Anterior cingulate cortex (tissue), 58 donors: ENCODE results near the gene TBATA.
A peak's percentile ranks its signal among the peaks of the same experiment; 100 is the strongest.

Experiments
- DNase-seq, 58 donors: peaks; one replicate each; lab custom pipeline; 2025; lab: John Stamatoyannopoulos, UW

Gene TBATA, protein sequence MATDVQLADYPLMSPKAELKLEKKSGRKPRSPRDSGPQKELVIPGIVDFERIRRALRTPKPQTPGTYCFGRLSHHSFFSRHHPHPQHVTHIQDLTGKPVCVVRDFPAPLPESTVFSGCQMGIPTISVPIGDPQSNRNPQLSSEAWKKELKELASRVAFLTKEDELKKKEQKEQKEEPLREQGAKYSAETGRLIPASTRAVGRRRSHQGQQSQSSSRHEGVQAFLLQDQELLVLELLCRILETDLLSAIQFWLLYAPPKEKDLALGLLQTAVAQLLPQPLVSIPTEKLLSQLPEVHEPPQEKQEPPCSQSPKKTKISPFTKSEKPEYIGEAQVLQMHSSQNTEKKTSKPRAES

DNA sequence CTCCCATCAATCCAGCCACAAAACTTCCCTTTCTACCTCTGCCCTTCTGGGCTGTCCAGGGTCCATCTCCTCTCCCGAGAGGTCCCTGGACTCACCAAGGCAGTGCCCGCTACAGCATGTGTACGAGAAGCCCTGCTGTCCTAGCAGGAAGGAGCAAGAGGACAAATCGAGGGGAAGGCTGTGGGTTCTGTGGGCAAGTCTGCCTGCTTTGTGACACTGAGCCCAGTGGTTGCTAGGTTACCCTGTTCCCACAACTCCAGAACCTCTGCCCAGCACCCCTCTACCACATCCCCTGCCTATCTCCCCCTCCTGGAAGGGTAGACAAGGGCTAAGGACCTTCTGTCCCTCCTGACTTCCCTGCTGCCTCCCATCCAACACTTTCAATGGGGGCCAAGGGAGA is at the start of gene TBATA:
TBATA (minus strand) TSS at position 188 of the 400 bp plus-strand sequence. CDS start 1,998 bp downstream, outside the sequence.
- DNase-seq = no peak

DNA sequence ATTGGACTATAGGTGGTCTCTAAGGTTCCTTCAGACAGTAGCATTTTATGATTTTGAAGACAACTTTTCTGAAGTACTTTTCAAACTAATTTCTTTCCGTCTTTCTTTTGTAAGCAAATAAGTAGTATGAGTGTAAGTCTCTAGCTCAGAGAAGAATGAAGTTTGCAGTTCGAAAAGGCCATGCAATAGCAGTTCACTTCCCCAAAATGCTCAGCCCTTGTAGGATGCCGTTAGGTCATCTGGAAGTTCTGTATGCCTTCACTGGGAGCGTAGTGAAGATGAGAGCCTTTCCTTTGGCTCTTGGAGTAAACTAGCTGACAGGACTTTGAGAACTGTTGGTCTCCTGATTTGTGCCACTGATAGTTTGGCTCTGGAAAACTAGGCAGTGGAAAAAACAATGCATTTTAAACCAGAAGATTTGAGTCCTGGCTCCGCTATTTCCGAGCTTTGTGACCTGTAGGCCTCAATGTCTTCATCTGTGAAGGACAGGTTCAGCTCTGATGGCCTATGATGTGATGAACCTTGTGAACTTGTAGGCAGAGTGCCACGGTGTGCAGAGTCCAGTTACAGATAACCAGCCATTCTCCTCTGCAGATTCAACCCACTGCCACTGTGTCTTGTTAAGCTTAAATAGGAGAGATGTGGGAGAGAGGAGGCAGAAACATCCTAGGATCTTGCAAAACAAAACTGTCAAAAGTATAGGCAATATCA is 49.4 kb upstream of the TBATA start:
- DNase-seq = no peak

DNA sequence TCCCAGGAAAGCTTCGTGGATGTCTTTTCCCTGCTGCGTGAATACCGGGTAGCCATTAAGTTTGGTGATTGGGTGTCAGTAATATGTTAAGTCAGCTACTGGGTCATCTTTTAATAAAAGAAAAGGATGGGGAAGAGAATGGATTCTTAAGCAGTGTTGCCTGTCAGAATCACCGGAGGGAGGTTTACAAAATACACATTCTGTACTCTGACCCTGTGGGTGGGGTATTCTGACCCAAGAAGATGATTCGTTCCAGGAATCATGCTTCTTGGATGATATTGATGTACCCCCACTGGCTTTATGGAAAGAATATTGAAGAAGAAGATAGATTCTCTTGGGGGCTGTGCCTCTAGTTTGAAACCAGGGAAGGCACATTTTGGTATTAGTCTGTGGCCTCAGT is 48.8 kb upstream of the TBATA start:
- DNase-seq = no peak

DNA sequence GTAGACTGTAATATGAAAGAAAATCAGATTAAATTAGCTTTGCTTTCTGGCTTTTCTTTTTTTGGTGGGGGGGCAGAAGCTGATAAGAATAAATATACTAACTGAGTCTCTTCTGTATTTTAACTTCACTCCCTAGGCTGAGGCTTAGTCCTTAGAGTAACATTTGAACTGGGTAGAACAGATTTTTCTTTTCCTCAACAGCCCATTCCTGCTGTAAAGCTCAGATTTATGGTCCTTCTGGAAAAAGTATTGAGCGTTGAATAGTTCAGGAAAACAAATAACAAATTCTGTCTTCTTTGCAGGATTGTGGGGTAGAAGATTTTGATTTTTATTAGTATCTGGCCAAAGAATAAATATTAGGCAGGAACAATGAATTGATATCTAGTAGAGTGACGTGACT is 48.4 kb upstream of the TBATA start:
- DNase-seq = no peak

DNA sequence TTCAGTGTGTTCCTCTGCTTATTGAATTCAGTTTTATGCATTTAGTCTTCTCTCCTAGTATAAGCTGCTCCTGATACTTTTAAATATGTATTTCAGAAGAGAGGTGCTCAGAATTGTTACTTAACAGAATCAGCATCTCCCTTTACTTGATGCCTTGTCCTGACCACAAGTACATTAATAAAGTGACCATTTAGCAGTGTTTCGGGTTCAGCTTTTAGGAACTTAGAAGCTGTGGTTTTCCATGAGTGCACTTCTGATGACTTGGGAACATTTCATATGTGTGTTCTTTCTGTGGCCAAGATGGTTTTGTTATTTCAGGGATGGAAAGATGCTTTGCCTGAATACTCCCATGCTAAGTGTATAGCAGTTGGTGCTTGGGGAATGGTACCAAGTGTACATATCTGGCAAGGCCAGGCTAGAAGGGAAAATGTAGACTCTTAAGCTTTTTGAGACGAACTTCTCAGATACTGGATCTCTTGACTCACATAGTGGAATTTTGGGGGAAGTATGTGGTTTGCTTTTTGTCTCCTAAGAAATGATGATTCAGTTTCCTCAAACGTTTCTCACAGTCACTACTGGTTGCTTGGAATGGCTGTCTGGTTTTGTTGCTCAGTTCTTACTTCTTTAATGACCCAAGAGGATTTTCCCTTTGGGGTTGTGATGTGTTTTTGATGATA is 47.8 kb upstream of the TBATA start:
- no peak for DNase-seq

DNA sequence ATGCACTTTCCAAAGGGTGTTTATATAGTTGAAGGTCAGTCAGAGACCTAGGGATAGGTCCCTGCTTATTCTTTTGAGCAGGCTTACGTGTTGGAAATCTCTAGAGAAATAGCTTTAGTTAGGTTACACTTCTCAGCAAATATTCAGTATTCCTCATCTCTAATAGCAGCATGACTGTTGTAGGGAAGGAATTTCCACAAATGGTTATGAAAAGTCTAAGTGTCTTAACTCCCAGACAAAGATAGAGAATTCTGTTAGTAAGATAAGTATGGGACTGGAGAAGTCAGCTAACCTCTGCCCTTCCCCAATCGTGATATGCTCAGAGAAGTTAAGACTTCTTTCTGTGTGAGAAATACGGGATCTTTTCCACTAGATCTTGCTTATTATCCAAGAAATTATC is 47.0 kb upstream of the TBATA start:
- no peak for DNase-seq

DNA sequence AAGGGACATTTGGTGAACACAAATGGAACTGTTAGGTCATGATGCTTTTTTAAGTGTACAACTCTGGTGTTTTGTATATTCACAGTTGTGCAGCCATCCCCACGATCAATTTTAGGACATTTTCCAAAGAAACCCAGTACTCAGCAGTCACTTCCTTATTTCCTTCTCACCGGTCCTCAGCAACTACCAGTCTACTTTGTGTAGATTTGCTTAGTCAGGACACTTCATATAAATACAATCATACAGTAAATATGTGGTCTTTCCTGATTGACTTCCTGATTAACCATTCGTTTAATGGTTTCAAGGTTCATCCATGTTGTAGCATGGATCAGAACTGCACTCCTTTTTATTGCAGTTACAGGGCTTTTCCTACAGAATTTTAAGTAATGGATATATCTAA is 45.0 kb upstream of the TBATA start:
- no peak for DNase-seq

DNA sequence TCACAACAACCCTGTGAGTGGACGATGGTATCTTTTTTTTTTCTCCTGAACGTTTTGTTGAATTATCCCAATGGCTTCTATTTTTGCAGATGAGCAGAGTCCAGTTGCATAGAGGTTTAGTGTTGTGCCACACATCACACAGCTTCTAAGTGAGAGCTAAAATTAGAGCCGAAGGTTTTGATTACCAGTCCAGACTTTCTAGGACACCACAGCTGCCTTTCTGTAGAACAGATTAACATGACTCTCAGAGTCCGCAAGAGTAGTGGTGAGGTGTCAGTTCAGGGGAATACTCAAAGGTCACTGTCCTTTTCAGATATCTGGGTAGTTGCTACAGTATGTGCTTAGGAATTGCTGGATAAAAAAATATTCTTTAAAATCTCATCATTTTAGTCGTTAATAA is 44.4 kb upstream of the TBATA start:
- DNase-seq = no peak

DNA sequence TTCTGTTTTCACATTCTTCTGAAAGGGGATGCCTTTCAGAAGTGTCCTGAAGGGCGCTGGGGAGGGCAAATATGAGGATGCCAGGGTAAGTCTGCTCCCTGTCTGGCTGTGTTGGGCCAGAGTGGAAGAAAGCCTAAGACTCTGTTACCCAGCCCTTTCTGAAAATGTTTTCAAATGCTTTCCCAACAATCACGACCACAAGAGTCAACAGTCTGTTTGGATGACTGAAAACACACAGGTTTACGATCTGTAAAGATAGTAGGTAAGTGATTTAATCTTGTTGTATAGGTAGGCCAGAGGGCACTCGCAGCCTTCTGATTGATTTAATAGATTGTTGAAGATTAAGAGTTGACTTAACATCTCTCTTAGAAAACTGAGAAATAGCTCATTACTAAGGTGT is 43.7 kb upstream of the TBATA start:
- DNase-seq = no peak

DNA sequence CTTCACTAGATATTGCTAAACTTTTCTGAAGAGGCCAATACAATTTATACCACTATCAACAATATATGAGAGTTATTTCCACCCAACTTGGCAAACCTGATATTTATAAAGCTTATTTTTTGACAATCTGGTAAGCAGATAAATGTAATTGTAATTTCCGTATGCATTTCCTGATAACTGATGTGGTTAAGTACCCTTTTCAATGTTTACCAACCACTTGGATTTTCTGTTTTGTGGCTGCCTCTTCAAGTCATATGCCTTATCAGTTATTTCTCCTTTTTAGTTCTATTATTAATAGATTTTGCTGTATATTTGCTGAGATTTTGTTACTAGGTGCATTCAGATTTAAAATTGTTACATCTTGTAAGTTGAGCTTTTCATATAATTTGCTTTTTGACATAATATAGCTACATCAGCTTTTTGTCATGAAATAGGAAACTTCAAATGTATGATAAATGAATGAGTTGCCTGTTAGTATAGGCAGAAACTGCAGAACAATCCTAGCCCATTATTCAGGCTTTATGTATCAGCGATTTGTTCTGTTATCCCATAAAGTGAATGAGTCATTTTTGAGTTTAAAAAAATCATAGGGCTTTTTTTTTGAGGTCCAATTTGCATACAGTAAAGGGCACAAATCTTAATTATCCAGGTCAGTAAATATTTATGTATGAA is 42.0 kb upstream of the TBATA start:
- no peak for DNase-seq

DNA sequence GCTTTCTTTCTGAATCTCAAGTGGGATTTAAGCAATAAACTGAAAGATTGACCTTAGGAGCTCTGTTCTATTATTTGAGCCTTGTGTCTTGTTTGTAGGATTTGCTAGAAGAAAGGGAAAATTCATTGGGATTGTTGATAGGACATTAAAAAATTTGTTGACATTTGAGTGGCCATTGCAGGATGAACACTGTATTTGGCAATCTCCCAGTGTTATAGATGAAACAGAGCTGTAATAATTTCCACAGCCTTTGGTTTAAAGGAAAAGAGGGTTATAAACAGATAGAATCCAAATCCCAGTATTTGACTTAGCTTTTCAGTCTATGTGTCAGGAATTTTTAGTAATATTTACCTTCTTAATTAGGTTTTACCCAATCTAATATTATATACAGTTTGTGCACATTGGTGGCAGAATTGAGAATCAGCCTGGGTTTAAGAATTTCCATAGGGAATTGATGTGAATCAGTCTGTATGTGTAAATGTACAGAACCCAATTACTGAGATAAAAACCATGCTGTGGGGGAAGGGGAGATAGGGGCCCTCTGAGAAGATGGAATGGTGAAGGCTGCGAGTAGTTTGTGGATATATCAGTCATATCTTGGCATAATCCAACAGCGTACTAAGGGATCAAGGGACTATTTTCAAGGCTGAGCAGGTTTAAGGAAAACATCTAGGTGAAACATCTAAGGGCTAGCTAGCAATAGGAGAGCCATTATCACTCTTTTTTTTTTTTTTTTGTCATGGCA is 37.1 kb upstream of the TBATA start:
- no peak for DNase-seq

DNA sequence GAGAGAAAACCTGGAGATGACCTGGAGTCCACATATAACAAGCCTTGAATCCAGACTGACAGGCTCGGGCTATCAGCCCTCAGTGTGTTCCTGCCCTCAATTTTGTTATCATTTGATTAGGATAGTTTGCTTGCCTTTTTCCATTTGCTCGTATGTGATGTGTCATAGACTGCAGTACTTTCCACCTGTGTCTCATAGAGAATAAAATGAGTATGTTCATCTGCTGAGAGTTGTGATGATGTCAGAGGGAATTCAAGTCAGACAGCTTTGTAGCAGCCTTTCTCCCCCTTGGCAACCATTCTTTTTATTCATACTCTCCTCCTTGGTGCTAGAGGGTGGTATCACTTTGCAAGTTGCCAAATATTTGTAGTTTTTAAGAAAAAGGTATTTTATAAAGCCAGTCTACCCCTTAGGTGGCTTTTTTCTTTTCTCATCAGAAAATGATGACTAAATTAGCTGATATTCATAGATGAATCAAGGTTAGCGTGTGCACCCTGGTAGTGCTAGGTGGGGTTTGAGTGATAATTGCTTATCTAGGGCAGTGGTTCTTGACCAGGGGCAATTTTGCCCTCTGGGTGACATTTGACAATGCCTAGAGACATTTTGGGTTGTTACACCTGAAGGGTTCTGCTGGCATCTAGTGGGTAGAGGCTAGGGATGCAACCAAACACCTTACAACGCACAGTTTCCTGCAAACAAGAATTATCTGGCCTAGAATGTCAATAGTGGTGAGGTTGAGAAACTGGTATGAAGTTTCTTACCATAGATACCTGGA is 36.0 kb upstream of the TBATA start:
- DNase-seq = no peak

DNA sequence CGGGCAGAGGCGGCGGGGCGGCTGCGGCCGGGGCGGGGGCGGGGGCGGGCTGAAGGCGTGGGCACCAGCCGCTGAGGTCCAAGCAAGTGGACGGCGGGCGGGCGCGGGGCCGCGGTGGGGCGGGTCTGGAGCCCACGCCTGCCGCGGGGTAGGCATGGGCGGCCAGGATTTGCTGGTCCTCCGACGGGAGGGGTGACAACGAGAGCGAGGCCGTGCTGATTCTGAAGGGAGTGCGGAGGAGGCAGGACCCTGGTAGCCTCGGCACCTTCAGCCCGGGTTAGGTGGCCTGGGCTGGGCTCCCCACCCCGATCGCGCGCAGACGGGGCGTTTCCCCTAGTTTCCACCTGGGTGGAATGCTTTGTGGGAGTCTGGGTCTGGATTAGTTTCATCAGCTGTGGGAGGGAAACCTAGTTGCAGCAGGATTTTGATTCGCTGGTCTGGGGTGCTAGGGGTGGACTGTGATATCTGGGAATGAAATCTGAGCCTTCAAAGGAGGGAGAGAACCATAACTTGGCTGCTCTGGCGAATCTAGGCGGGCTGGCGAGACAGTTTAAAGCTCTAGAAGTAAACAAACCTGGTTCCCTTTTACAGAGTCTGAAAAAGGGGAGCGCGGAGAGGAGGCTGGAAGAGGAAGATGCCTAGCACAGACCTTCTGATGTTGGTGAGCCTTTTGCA is 31.2 kb upstream of the TBATA start:
- DNase-seq = peak in 50 of 58 donors; percentile 3 to 76 (median 56)

DNA sequence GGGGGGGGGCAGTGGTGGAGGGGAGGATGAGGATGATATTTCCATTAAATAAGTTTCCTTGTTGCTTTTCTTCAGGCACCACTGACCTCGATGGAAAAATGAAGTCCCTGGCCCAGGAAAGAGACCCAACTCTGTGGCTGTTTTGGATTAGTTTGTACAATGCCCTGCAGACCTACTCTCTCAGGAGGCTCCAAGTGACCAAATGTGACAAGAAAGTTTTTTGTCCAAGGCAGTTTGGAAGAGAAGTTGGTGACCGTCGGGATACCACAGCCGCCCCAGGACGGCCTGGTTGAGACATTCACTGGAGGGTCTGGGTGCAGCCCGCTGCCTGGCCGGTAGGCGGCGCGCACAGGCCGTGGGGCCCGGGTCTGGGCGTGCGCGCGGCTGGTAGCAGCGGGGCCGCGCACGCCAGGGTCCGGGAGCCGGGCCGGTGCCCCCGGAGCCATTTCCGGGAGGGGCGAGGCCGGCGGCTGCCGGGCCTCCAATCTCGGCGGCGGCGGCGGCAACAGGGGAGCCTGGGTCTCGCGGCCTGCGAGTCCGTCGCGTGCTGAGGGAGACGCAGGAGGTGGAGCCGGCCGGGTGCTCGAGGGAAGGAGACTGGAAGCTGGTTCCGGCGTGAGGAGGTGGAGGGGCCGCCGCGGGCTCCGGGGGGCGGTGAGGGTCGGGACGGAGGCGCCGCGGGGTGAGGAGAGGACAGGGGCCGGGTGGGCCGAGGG is 30.5 kb upstream of the TBATA start, which contains the start of gene SGPL1:
SGPL1 (plus strand) TSS at position 445 of the 716 bp plus-strand sequence. CDS start 906 bp downstream, outside the sequence.
- DNase-seq = peak in 55 of 58 donors; percentile 20 to 85 (median 65)

DNA sequence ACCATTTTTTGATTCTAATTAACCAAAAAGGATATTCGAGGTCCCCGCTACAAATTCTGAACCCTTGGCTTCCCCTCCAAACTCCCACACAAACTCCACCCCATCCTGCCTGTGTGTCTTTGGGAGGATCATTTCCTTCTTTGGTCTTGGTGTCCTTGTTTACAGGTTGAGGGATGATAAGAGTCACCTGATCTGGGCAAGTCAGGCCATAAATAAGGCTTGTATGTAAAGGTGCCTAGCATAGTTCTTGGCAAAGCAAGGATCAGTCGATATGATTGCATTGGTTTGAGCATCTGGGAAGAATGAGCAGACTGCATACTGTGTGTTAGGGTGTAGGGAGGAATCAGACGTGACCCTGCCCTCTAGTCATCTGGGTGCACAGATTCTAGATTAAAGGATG is 28.9 kb upstream of the TBATA start:
- no peak for DNase-seq

DNA sequence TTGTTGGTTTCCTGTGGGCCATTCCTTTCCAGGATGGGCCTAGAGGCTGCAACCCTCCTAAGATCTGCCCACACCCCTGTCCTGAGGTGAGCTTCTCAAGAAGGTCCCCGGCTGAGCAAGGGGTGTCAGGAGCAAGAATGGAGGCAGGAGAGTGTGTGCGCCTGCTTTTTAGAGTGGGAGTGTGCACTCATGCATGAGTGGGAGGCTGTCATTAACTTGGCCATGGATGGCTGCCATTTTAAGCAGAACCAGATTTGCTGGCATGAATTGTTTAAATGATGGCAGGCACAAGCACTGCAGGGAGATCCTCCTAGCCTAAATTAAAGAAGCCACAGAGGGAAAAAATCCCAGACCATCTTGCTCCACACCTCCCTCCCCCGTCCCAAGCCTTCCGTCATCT is 27.6 kb upstream of the TBATA start:
- peak in 8 of 58 donors; percentile 4 to 58 (median 20) for DNase-seq

DNA sequence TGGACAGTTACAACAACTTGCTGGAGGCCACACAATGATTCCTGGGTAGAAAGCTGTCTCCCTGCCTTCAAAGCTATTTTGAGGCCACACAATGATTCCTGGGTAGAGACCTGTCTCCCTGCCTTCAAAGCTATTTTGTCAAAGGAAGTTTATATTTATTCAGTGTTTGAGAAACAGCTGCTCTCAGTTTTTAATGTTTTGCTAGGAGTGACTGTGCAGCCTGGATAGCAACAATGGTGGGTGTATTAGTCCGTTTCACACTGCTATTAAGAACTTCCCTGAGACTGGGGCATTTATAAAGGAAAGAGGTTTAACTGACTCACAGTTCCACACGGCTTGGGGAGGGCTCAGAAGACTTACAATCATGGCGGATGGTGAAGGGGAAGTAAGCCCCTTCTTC is 26.7 kb upstream of the TBATA start:
- no peak for DNase-seq

DNA sequence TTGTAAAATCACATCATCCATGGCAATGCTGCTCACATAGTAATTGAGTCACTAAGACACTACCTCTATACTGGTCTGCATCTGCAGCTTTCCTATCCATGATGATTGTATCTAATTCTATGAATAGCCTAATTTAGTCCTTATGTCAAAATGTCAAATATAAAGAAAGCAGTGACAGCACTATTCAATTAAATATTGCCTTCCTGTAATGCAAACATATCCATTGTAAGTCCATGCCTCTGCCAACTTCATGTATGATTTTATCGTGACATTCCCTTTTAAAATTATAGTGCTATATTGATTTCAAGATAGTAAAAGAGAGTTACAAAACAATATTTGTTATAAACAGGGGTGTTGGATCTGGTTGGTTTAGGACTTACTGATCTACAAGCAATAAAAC is 25.8 kb upstream of the TBATA start:
- no peak for DNase-seq
